SW480 (cell line): ENCODE data around the gene PTPRA.
"Not testable (repeated sequence)": the region's sequence is repeated elsewhere in the genome, so short reads cannot be mapped to it uniquely, and the experiment has no call there.

ENCODE experiments used
- DNase-seq: peaks from one replicate; pipeline ENCODE4 v3.0.0-alpha.2; 2016; ENCODE audit warnings: low spot score

Gene PTPRA

GRCh38 chr20:3074812-3075211, 201.5 kb downstream of the PTPRA start:
- DNase-seq: peak; percentile 37

GRCh38 chr20:3075315-3075714, 202.0 kb downstream of the PTPRA start:
- not testable (repeated sequence) for DNase-seq

- DNase-seq: no peak
These were observed 204.4 kb downstream of the PTPRA start for GRCh38 chr20:3077618-3078134.

GRCh38 chr20:3080939-3081388, 207.7 kb downstream of the PTPRA start:
- no peak for DNase-seq

- DNase-seq: no peak
These were observed 208.4 kb downstream of the PTPRA start for GRCh38 chr20:3081641-3082040.

- DNase-seq: no peak
These were observed 209.1 kb downstream of the PTPRA start for GRCh38 chr20:3082306-3082951.

GRCh38 chr20:3082955-3083952, 210.0 kb downstream of the PTPRA start:
- DNase-seq: no peak

- no peak for DNase-seq
These were observed 211.2 kb downstream of the PTPRA start, which contains the start of gene AVP for GRCh38 chr20:3084283-3084985. Gene AVP (minus strand): TSS chr20:3084724. CDS start chr20:3084674, 50 bp downstream.

GRCh38 chr20:3084986-3085360, 211.7 kb downstream of the PTPRA start:
- no peak for DNase-seq

GRCh38 chr20:3085571-3086072, 212.3 kb downstream of the PTPRA start:
- no peak for DNase-seq

GRCh38 chr20:3088031-3088430, 214.8 kb downstream of the PTPRA start:
- no peak for DNase-seq
